ENCODE measurements around the gene THEMIS. TPM values are rescaled to one million over a fixed set of nuclear protein-coding genes. Genes with fewer than 3 reads are reported as not detected.

Gene THEMIS
- total RNA-seq, 5 donors from 2014 or later (not counting 1 experiment from before 2014, with no cell fraction given), result 55.5 to 93.3 (median 69.4) TPM

GRCh38 chr6:127737768-127738167, 163.1 kb downstream of the THEMIS start:
- CTCF ChIA-PET, result interaction anchor here (0.6 to 4.7 kb wide), 19 partner anchors 8 to 1633 kb away, joined by 3 to 58 read pairs (median 5); partner anchors contain the start of gene PTPRK (in 1 of the 2)
- Histone ChIP-seq H3K4me1 (ENCODE audit: control insufficient read depth in 1 of 2, extremely low read depth in 1 of 2, insufficient read depth in 2 of 2, low read length in 2 of 2) (peaks cover 0 to 9% of the 10 kb centered on the region in 2 experiments), H3K4me3 (ENCODE audit: control insufficient read depth in 1 of 2, extremely low read depth in 1 of 2, low read length in 1 of 2) (no peak overlapping the region), H3K27me3 (replicated peaks in 1 of 2; ENCODE audit: control insufficient read depth in 2 of 2, extremely low read depth in 1 of 2, insufficient read depth in 2 of 2, low read length in 1 of 2) (no peaks in the 10 kb centered on the region), H3K9me3 (no peaks in the 10 kb centered on the region), H3K36me3 (ENCODE audit: control insufficient read depth in 2 of 2, extremely low read depth in 1 of 2, insufficient read depth in 1 of 2, low read length in 1 of 2) (peaks cover 0 to 5% of the 10 kb centered on the region in 2 donors), H3K27ac (ENCODE audit: low read length) (peak overlapping the region; percentile 2)
- Mint-ChIP-seq H3K4me3 (no peak overlapping the region), H3K27me3 (no peaks in the 10 kb centered on the region), H3K4me1 (peaks cover 56 to 64% (median 58%) of the 10 kb centered on the region in 3 donors), H3K9me3 (no peaks in the 10 kb centered on the region), H3K36me3 (peaks cover 8% of the 10 kb centered on the region), H3K27ac (peak overlapping the region; percentile 66 to 75)
- no CpG with 5 or more reads among the region's 3 CpGs for WGBS (ENCODE audit: insufficient coverage)
- ATAC-seq (replicated peaks in 1 of 4), result no peak
- POLR2A ChIA-PET, result no interaction called here
- no peak for DNase-seq

GRCh38 chr6:127737009-127737486, 163.8 kb downstream of the THEMIS start:
- Histone ChIP-seq H3K36me3 (ENCODE audit: control insufficient read depth in 2 of 2, extremely low read depth in 1 of 2, insufficient read depth in 1 of 2, low read length in 1 of 2) (peaks cover 0 to 6% of the 10 kb centered on the region in 2 donors), H3K9me3 (no peaks in the 10 kb centered on the region), H3K4me3 (ENCODE audit: control insufficient read depth in 1 of 2, extremely low read depth in 1 of 2, low read length in 1 of 2) (no peak overlapping the region), H3K4me1 (ENCODE audit: control insufficient read depth in 1 of 2, extremely low read depth in 1 of 2, insufficient read depth in 2 of 2, low read length in 2 of 2) (peaks cover 0 to 12% of the 10 kb centered on the region in 2 experiments), H3K27me3 (replicated peaks in 1 of 2; ENCODE audit: control insufficient read depth in 2 of 2, extremely low read depth in 1 of 2, insufficient read depth in 2 of 2, low read length in 1 of 2) (no peaks in the 10 kb centered on the region), H3K27ac (ENCODE audit: low read length) (peak overlapping the region; percentile 2)
- DNase-seq, result peak in 30 of 35 experiments; percentile 3 to 83 (median 24)
- ChIA-PET POLR2A (interaction anchor here in 1 of 2 donors (0.6 kb wide), 1 partner anchor 118 kb away, joined by 3 read pairs; no protein-coding TSS in a partner anchor), CTCF (interaction anchor here (0.6 to 4.7 kb wide), 32 partner anchors 9 to 1987 kb away, joined by 3 to 58 read pairs (median 3); partner anchors contain the start of gene PTPRK (in 2 of the 2))
- Mint-ChIP-seq H3K9me3 (no peaks in the 10 kb centered on the region), H3K27me3 (no peaks in the 10 kb centered on the region), H3K36me3 (peaks cover 11% of the 10 kb centered on the region), H3K4me1 (peaks cover 59 to 67% (median 59%) of the 10 kb centered on the region in 3 donors), H3K4me3 (no peak overlapping the region), H3K27ac (peak overlapping the region; percentile 66 to 75)
- peak; percentile 82 to 92 (median 84) for ATAC-seq (replicated peaks in 1 of 4)

GRCh38 chr6:127732927-127733326, 167.9 kb downstream of the THEMIS start:
- peak overlapping the region in 1 of 2 donors; percentile 23 for H3K27ac Mint-ChIP-seq
- Histone ChIP-seq H3K36me3 (ENCODE audit: control insufficient read depth in 2 of 2, extremely low read depth in 1 of 2, insufficient read depth in 1 of 2, low read length in 1 of 2) (peaks cover 0 to 6% of the 10 kb centered on the region in 2 donors), H3K9me3 (no peaks in the 10 kb centered on the region), H3K4me3 (ENCODE audit: control insufficient read depth in 1 of 2, extremely low read depth in 1 of 2, low read length in 1 of 2) (no peak overlapping the region), H3K4me1 (ENCODE audit: control insufficient read depth in 1 of 2, extremely low read depth in 1 of 2, insufficient read depth in 2 of 2, low read length in 2 of 2) (peaks cover 3 to 12% of the 10 kb centered on the region in 2 experiments), H3K27me3 (replicated peaks in 1 of 2; ENCODE audit: control insufficient read depth in 2 of 2, extremely low read depth in 1 of 2, insufficient read depth in 2 of 2, low read length in 1 of 2) (no peaks in the 10 kb centered on the region), H3K27ac (ENCODE audit: low read length) (no peak overlapping the region)
- ChIA-PET POLR2A (no interaction called here), CTCF (no interaction called here)
- peaks cover 24% of the 10 kb centered on the region for H3K36me3 Mint-ChIP-seq
- no peak for DNase-seq
- no peak for ATAC-seq (replicated peaks in 1 of 4)
- H3K4me3 Mint-ChIP-seq, result peak overlapping the region in 1 of 3 donors; percentile 34
- WGBS (ENCODE audit: insufficient coverage), result no CpG with 5 or more reads among the region's 3 CpGs
- no peaks in the 10 kb centered on the region for H3K27me3 Mint-ChIP-seq
- H3K4me1 Mint-ChIP-seq, result peaks cover 68 to 71% (median 70%) of the 10 kb centered on the region in 3 donors
- H3K9me3 Mint-ChIP-seq, result no peaks in the 10 kb centered on the region

- Mint-ChIP-seq H3K27ac (peak overlapping the region in 1 of 2 donors; percentile 34), H3K27me3 (no peaks in the 10 kb centered on the region), H3K9me3 (no peaks in the 10 kb centered on the region), H3K36me3 (peaks cover 45% of the 10 kb centered on the region), H3K4me1 (peaks cover 72 to 76% (median 73%) of the 10 kb centered on the region in 3 donors), H3K4me3 (no peak overlapping the region)
- ChIA-PET CTCF (interaction anchor here (0.6 to 2.9 kb wide), 5 partner anchors 8 to 292 kb away, joined by 3 to 18 read pairs (median 3); no protein-coding TSS in a partner anchor), POLR2A (no interaction called here)
- ATAC-seq (replicated peaks in 1 of 4), result no peak
- WGBS (ENCODE audit: insufficient coverage), result no CpG with 5 or more reads among the region's 1 CpG
- H3K36me3 ChIP-seq (ENCODE audit: control insufficient read depth in 2 of 2, extremely low read depth in 1 of 2, insufficient read depth in 1 of 2, low read length in 1 of 2), result peaks cover 0 to 15% of the 10 kb centered on the region in 2 donors
- H3K27me3 ChIP-seq (replicated peaks in 1 of 2; ENCODE audit: control insufficient read depth in 2 of 2, extremely low read depth in 1 of 2, insufficient read depth in 2 of 2, low read length in 1 of 2), result no peaks in the 10 kb centered on the region
- no peak for DNase-seq
- no peaks in the 10 kb centered on the region for H3K9me3 ChIP-seq
- peaks cover 2 to 3% of the 10 kb centered on the region in 2 experiments for H3K4me1 ChIP-seq (ENCODE audit: control insufficient read depth in 1 of 2, extremely low read depth in 1 of 2, insufficient read depth in 2 of 2, low read length in 2 of 2)
- no peak overlapping the region for H3K4me3 ChIP-seq (ENCODE audit: control insufficient read depth in 1 of 2, extremely low read depth in 1 of 2, low read length in 1 of 2)
- no peak overlapping the region for H3K27ac ChIP-seq (ENCODE audit: low read length)
Observed at GRCh38 chr6:127727260-127727953, 173.5 kb downstream of the THEMIS start.

GRCh38 chr6:127725821-127726220, 175.0 kb downstream of the THEMIS start:
- H3K27me3 ChIP-seq (replicated peaks in 1 of 2; ENCODE audit: control insufficient read depth in 2 of 2, extremely low read depth in 1 of 2, insufficient read depth in 2 of 2, low read length in 1 of 2), result no peaks in the 10 kb centered on the region
- CTCF ChIA-PET, result interaction anchor here in 1 of 2 donors (1.3 to 1.4 kb wide), 2 partner anchors 10 to 11 kb away, joined by 3 read pairs; no protein-coding TSS in a partner anchor
- H3K9me3 ChIP-seq, result no peaks in the 10 kb centered on the region
- H3K27ac ChIP-seq (ENCODE audit: low read length), result no peak overlapping the region
- Mint-ChIP-seq H3K36me3 (peaks cover 51% of the 10 kb centered on the region), H3K4me1 (peaks cover 69 to 77% (median 72%) of the 10 kb centered on the region in 3 donors), H3K27me3 (no peaks in the 10 kb centered on the region), H3K9me3 (no peaks in the 10 kb centered on the region), H3K27ac (peak overlapping the region in 1 of 2 donors; percentile 62), H3K4me3 (no peak overlapping the region)
- peaks cover 4 to 15% of the 10 kb centered on the region in 2 donors for H3K36me3 ChIP-seq (ENCODE audit: control insufficient read depth in 2 of 2, extremely low read depth in 1 of 2, insufficient read depth in 1 of 2, low read length in 1 of 2)
- 100% methylated on average over 1 of the region's 1 CpG for WGBS (ENCODE audit: insufficient coverage)
- ATAC-seq (replicated peaks in 1 of 4), result no peak
- DNase-seq, result no peak
- peaks cover 0 to 3% of the 10 kb centered on the region in 2 experiments for H3K4me1 ChIP-seq (ENCODE audit: control insufficient read depth in 1 of 2, extremely low read depth in 1 of 2, insufficient read depth in 2 of 2, low read length in 2 of 2)
- POLR2A ChIA-PET, result no interaction called here
- H3K4me3 ChIP-seq (ENCODE audit: control insufficient read depth in 1 of 2, extremely low read depth in 1 of 2, low read length in 1 of 2), result no peak overlapping the region

GRCh38 chr6:127718694-127719093, 182.2 kb downstream of the THEMIS start:
- Histone ChIP-seq H3K9me3 (no peaks in the 10 kb centered on the region), H3K36me3 (ENCODE audit: control insufficient read depth in 2 of 2, extremely low read depth in 1 of 2, insufficient read depth in 1 of 2, low read length in 1 of 2) (peaks cover 8 to 58% of the 10 kb centered on the region in 2 donors), H3K27ac (ENCODE audit: low read length) (no peak overlapping the region), H3K27me3 (replicated peaks in 1 of 2; ENCODE audit: control insufficient read depth in 2 of 2, extremely low read depth in 1 of 2, insufficient read depth in 2 of 2, low read length in 1 of 2) (no peaks in the 10 kb centered on the region), H3K4me3 (ENCODE audit: control insufficient read depth in 1 of 2, extremely low read depth in 1 of 2, low read length in 1 of 2) (no peak overlapping the region), H3K4me1 (ENCODE audit: control insufficient read depth in 1 of 2, extremely low read depth in 1 of 2, insufficient read depth in 2 of 2, low read length in 2 of 2) (no peaks in the 10 kb centered on the region)
- H3K4me3 Mint-ChIP-seq, result no peak overlapping the region
- POLR2A ChIA-PET, result no interaction called here
- H3K36me3 Mint-ChIP-seq, result peaks cover 63% of the 10 kb centered on the region
- no peak overlapping the region for H3K27ac Mint-ChIP-seq
- DNase-seq (no peak), ATAC-seq (replicated peaks in 1 of 4) (no peak)
- peaks cover 28 to 61% (median 52%) of the 10 kb centered on the region in 3 donors for H3K4me1 Mint-ChIP-seq
- H3K27me3 Mint-ChIP-seq, result no peaks in the 10 kb centered on the region
- H3K9me3 Mint-ChIP-seq, result no peaks in the 10 kb centered on the region
- WGBS (ENCODE audit: insufficient coverage), result 100% methylated on average over 2 of the region's 3 CpGs
- CTCF ChIA-PET, result interaction anchor here in 1 of 2 donors (0.6 kb wide), 1 partner anchor 161 kb away, joined by 3 read pairs; no protein-coding TSS in a partner anchor

Measured in T-cell (primary cell).